ENCODE data around the gene KAT6B.

KAT6B gene

DNA sequence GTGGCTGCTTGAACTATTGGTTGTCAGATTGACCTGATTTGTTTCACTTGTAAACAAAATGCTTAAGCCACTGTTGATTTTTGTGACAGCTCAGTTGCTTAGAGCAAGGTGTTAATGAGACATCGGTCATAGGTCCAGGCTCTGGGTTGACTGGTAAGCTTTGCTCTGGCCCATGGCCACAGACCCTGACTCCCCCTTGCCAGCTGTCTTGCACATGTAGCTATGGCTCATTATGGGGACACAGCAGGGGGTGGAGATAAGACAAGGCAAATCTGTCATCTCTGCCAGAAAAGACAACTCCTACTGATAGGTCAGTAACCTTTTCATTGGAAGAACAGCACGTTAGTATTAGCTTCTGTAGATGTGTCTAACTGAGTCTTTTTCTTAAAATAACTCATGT lies 95.3 kb downstream of the KAT6B start:
- DNase-seq (ENCODE audit: low read depth), result no peak

DNA sequence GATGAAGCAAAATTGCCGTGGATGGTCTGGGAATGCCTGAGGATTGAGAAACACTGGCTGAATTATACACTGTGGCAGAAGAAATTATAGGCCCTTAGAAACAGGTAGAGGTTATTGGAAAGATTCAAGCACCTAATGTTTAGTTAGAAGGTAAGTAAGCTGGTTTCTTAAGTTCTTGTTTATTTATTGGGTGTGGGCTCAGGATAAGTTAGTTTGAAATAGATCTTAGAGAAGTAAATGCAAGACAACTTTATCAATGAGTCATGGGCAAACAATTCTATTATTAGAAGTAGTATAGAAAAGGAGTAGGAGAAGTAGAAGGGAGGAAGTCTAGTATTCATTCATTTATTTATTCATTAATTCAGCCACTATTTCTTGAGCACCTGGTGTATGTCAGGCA lies 96.5 kb downstream of the KAT6B start:
- DNase-seq (ENCODE audit: low read depth), result no peak

DNA sequence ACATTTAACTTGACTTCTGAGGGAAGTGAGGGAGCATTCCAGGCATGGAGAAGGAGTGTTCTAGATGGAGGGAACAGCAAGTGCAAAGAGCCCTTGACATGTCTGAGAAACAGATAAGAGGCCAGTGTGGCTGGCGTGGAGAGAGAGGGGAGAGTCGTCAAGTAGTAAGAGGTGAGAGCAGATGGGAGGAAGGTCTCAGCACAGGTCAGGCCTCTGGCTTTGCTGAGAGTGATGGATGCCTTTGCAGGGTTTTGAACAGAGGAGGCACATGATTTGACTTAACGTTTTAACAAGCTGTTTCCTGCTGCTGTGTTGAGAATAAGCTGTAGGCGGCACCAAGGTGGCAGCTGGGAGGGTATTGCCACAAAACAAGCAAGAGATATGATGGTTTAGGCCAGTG lies 97.2 kb downstream of the KAT6B start:
- DNase-seq (ENCODE audit: low read depth), result no peak

DNA sequence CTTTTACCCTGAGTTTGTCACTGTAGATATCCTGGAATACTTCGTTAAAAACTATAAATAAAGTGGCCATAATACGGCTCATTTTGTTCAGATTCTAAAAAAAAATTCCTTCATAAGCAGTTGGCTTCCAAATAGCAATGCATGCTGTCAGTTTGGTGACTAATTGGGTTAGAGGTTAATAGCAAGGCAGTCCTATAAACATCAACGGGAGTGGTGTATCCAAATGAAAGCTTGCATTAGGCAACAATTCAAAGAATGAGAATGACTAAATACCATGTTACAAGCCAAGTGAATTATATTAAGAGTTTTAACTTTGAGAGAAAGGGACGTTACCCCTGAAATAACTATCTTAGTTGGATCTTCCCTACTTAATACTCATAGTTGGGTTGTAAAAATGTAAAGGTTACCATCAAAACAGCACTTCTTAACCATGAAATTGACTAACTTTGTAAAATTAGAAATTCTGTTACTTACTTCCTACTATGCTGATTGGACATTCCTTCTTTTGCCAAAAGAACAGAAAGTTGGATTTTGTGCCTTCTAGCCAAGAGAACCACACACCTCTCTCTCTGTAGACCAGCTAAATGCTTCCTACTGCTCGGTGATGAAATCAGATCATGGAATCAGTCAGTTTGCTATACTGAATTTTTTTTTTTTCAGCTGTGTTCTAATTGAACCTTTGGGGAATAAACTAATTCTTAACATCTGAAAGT lies 98.0 kb downstream of the KAT6B start:
- peak; percentile 78 for DNase-seq (ENCODE audit: low read depth)

DNA sequence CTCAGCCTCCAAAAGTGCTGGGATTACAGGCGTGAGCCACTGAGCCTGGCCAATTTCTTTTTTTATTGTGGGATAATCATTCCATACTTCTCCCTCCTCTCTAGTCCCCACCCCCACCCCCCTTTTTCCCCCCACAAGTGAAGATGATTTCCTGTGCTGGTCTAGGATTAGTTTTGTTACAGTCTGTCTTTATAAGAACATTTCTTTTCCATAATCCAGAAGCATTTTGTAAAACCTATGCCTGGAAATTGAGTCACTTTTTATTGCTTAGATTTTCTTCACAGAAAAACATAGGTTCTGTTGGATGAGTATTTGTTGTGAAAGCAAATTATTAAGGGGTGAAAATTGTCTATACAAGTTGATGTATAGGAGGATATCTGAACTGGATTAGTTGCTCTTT lies 98.9 kb downstream of the KAT6B start:
- no peak for DNase-seq (ENCODE audit: low read depth)

DNA sequence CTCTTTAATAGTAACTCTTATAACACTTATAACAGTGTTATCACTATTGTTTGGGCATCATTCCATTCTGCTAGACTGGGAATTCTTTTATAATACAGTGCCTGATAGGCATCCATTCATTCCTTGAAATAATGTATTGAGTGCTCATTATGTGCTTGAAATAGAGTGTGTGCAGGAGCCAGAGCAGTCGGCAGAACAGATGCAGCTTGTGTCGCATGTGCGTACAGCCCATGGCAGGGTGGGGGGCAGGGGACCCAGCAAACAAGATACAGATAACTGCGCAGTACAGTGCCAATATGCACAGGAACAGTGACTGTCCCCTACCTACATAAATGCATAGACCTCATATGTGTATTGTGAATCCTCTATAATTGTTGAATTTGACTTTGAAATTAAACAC lies 99.3 kb downstream of the KAT6B start:
- DNase-seq (ENCODE audit: low read depth), result no peak

DNA sequence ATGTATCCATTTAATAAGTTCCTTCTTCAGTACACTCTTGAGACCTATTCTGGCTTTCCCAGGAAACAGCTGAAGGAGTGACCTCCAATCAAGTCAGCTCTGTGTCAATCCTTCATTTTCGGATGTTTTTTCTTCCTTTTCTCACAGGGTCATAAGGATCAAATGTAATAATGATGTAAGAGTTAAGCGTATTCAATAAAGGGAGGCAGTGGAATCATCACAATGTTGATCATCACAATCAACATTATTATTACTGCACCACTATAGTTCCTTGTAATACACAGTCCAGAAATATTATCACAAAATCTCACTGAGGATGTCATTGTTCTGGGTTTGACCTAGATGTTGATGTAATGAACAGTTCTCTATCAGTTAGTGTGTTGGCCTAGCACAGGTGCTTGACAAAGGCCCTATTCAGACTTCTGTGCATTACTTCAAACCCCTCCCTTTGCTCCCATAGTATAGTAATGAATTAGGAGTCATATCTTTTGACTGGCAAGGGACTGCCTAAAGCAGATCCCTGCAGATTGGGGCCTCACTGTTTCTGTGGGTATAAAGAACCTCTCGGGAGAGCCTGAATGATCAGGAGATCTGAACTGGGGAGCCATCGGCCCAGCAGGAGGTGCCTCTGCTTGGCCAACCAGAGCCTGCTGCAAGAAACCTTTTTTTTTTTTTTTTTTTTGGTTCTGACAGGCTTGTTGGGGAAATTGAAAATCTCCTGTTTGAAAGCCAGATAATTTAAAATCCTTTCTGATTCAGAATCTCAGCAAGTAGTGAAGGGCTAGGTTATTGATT lies 100.6 kb downstream of the KAT6B start:
- no peak for DNase-seq (ENCODE audit: low read depth)

DNA sequence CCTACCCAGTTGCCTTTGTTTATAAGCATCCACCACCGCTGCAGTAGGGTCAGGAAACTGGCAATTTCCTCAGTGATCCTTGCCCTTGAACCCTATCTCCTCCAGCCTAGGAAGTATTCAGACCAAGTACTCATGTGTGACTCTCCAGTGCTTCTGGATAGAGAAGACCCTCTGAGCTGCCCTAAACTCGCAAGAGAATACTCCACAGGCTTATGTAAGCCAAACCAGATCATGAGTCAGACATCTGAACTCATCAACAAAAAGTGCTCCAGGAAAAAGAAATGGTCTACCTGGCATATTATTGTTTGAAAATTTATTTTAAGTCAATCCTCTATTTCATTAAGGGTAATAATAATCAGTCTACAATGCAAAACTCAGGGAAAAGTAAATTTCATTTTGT lies 101.3 kb downstream of the KAT6B start:
- DNase-seq (ENCODE audit: low read depth), result no peak

DNA sequence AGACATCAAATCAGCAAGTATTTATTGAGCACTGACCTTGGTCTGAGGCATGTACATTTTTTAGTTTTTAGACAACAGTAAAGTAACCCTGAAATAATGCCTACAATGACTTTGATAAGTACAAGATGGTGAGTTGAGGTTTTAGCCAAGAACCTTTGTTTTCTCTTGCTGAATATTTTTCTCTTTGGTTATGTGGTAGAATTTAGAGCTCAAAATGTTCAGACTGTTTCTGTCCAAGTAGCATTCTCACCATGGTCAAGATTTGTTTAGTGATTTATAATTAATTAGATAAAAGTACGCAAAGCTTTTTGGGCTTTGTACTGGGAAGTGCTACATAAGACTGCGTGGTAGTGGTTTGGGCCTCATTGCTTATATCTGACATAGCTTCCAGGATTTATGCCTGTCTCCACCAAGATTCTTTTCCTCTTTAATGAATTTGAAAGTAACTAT lies 102.4 kb downstream of the KAT6B start:
- no peak for DNase-seq (ENCODE audit: low read depth)

DNA sequence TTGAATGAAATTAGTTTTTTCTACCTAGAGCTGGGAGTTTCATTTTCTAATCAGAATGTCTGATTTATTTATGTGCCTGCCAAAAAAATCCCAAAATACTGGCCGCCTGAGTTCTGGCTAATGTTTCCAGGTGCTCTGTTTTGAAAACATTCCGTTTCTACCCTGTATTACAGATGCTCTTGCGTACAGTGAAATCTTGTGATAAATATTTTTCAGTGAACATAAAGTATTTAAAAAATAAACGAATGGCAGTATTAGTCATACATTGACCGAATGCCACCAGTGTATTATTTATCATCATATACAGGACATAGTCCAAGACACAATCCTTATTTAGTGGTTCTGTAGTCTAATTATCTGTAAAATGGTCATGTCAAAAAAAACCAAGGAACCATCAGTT lies 102.8 kb downstream of the KAT6B start:
- no peak for DNase-seq (ENCODE audit: low read depth)

DNA sequence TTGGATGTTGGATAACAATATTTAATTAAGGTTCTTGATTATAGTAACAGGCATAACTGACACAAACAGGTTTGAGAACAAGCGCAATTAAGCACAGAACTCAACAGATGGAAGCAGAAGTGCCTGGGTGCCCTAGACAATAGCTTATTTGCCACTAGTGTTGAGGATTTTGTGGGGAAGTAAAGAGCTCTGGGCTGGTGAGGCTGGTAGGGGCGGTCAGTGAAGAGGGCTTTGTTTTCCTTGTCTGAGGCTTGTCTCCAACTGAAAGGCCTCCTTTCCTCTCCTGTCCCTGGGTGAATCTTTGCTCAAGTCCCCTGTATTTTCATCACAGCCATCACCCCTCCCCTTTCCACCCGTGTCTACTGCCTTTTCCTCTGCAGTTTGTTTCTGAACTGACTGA lies 104.6 kb downstream of the KAT6B start:
- DNase-seq (ENCODE audit: low read depth), result no peak

DNA sequence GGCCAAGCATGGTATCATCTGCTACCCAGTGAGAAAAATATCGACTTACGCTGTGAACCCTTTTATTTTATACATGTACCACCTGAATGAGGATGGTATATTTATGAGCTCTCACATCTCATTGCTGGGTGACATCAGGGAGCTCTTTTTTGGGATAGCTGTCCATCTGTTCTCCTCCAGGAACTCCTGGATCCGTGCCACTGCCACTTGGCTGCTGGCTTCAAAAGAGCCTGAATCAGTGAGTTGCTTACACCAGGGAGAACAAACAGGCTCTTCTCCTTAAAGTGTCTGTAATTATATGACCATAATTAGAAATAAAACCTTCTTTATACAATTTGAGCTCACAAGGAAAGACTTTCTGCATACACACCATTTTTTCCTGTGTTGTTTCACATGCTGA lies 106.2 kb downstream of the KAT6B start:
- DNase-seq (ENCODE audit: low read depth), result no peak

DNA sequence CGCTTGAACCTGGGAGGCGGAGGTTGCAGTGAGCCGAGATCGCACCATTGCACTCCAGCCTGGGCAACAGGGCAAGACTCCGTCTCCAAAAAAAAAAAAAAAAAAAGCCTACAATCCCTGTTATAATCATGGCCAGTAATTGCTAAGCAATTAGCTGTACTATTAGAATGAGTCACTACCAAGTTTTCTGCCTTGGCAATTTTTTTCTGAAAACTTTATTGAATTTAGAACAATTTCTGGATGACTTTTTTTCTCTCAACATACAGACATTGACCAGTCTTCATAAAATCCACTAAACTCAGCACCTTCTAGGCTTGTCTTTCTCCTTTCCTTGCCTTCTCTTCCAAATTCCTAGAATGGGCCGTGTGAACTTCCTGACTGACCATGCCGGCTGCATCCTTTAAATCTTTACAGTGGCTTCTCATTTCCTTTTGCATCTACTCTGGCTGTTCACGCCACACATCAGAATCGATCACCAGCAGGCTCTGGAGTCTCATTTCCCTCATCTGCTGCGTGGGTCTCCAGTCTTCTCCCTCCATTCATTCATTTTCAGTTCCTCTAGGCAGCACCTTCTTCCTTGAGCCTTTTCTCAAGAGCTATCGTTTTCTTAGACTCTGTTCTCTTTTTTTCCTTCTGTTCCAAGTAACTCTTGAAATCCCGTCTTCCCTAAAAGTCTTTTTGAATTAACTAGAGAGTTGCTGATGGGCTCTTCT lies 107.9 kb downstream of the KAT6B start:
- no peak for DNase-seq (ENCODE audit: low read depth)

DNA sequence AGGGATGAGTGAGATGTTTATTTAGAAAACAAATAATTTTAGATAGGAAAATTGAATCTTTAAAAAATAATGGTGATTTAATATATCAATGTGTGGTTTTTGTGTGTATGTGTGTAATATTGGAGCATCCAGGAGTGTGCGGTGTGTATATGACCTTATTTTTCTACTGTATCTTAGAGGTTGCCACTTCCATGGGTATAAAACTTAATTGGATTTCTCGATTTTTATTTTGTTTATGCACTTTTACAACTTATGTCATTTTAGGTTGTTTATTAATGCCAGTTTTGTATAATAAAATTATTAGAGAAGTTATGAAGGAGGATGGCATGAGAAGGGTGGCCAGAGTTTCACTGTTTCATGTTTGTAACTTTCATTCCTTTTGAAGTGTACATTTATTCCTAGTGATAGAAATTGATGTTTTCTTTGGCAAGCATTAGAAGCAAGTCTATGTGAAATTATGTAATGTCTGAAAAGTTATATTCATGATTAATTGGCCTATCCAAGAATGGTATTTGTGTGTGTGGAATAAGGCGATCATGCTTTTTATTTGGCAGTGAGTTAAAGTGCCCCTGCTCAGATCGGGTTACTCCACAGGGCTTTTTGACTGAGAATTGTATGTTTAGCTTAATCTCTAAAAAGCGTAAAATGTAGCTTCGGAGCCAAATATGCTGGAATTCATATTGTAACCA lies 110.3 kb downstream of the KAT6B start:
- no peak for DNase-seq (ENCODE audit: low read depth)

DNA sequence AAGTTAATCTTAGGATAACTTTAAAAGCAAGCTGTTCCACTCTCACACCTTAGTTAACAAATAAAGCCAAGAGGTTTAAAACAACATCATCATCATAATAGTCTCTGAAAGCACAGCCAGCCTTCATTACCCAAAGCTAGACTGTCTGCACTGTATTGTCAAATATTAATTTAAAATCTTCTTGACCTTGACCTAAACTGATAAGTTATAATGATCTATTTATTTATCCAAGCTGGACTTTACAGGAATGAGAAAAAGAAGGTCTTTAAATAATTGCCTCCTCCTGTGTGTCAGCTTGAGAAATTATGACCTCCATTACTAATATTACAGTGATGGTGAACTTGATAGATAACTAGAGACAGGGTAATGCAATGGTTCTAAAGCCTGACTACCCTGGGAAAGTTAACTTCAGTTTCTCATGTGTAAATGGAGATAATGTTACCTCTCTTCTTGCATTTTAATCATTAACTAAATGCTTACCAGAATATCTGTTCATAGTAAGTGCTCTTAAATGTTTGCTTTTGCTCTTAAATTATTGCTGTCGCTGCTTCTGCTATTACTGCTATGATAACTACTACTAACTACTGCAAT lies 111.0 kb downstream of the KAT6B start:
- DNase-seq (ENCODE audit: low read depth), result no peak

DNA sequence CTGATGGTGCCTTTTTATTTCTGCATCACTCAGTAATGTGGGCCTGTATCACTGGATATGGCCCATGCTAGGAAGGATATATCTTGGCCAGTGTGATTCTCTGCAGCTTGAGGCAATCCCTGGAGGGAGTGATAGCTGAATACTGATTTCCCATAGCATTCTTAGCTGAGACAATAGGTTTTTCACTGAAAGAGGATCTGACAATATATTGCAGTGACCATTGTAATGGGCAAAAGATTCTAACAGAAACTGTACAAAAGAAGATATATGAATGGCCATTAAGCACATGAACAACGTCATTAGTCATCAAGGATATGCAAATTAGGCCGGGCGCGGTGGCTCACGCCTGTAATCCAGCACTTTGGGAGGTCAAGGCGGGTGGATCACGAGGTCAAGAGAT lies 117.8 kb downstream of the KAT6B start:
- no peak for DNase-seq (ENCODE audit: low read depth)

DNA sequence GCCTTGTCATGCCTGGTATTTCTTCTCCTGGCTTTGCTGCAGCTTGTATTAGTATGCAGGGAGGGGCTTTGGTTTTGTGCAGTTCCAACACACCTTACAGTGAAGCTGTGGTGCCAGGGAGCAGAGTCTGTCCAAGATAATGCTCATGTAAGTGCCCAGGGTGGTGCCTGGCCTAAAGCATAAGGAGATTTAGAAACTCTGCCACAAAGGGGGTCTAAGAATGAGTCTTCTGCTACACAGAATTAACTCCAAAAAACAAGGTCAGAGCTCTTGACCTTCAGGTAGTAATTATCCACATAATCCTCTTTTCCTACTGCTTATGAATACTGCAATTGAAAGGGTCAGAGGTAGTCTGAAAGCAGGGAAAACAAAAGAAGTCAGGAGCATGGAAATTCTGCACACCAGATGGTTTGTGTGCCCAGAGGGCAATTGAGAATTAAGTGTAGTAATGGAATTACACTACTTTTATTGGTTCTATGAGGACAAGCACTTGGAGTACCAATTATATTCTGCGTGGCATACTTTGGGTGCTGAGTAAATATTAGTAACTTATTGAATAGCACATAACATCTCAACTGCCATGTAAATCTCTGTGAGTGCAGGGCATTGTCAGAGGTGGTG lies 121.5 kb downstream of the KAT6B start:
- DNase-seq (ENCODE audit: low read depth), result no peak

DNA sequence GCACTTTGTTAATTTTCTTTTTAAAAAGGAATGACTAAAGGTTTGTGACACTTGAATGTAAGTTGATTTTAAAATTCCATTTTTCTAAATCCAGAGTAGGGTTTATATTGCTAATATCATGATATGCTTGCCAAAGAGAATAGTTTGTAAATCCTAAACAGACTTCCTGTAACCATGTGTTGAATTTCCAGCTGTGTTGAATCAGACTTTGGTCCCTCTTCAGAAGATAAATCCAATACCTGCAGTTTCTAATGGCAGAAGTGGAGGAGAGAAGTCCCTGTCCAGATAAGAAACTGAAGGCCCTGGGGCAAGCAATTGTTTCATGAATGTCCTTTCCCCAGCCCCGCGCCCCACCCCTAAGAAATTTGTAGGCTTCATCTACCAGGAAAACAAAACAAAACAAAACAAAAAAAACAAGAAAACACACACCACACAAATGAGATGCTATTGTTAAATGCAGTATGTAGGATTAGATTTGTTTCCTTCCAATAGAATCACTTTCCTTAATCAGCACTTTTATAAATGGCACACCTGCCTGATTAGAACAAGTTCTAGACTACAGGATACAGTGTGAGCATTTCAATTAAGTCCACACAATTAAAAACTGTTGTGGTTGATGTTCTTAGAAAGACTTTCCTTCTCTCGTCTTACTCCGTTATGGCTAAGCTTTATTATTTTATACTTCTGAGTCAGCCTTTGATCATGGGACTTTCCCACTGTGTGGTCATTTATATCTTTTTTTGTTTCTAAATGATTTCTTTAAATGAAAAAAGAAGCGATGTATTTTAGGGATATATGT lies 122.8 kb downstream of the KAT6B start:
- no peak for DNase-seq (ENCODE audit: low read depth)

DNA sequence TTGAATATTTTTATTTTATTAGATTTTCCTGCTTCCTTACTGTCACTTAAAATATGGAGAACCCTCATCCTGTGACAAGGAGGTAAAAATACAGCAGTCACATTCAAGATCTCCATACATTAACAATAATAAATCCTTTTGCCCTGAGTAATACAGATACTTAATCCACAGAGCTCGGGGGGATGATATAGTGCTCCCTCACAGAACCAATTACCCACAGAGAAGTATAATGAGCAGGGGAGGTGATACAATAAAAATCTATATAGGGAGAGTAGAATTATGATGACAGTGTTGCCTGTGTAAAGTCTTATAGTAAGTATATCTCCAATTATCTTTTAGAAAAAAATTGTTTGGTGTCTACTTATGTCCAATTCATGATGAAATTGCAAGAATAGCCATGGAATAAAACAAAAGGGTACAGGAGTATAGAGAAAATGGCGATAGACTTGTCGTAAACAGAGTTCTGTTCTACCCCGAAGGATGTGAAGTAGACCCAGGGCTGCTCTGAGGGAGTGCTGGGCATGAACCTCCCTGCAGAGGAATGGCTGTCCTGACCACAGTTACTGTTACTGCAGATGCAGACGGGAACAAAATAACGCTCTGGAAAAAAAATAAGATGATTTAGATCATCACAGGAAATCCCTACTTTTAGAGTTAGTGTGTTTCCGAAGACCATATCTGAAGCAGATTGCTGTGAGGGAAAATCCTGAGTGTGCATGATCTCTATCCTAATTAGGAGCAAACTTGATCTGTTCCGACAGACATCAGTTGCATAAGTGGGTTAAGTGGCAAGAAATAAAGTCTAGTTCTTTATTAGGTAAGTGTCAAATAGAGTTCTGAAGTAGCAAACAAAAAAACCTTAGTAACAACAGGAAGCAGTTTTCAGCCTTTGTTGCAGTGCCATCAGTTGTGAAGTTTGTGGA lies 123.7 kb downstream of the KAT6B start:
- no peak for DNase-seq (ENCODE audit: low read depth)

DNA sequence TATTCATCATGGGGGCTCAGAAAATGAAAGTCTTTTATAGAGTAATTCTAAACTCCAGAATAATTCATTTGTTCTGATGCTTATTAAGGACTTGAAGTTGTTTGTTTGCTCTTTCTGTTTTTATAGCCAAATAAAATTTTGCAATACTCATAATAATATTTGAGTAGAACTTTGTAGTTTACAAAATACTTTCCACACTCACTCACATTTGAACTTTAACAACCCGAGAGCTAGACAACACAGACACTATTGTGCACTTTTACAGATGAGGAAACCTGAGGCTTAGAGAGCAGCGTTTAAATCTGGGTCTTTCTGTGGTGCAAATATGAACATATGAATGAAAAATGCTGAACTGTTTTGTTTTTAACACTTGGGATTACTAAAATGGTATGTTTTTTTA lies 126.8 kb downstream of the KAT6B start:
- no peak for DNase-seq (ENCODE audit: low read depth)

Measured in HS-5 (cell line).